DND-41 (cell line): Measurements from ENCODE around the gene SLC5A6.

ENCODE experiments used
- ATAC-seq: fragments of 200-7000 bp; cut with Tn5 transposase; 3 replicates; pipeline ENCODE4 v1.9.1; 2021; ENCODE audit warnings: low read depth; ENCODE audit not compliant: insufficient read depth
- DNase-seq: peaks from one replicate; pipeline ENCODE4 v3.0.0-alpha.2; 2020
- H2AFZ ChIP-seq: 2 replicates; pipeline ENCODE4 v1.6.0; 2012; ENCODE audit warnings: low read depth, low read length
- H3K27ac ChIP-seq: 2 replicates; pipeline ENCODE4 v1.5.1; 2012; ENCODE audit warnings: low read length, inconsistent platforms
- H3K27me3 ChIP-seq: fragments of 200-600 bp; sonication (generic); 2 replicates; pipeline ENCODE4 v1.6.0; 2012; ENCODE audit warnings: low read length, mild to moderate bottlenecking, inconsistent platforms; ENCODE audit not compliant: insufficient read depth, poor library complexity
- H3K36me3 ChIP-seq: 2 replicates; pipeline ENCODE4 v1.5.1; 2012; ENCODE audit warnings: low read length, inconsistent platforms; ENCODE audit not compliant: insufficient read depth
- H3K4me1 ChIP-seq: 2 replicates; pipeline ENCODE4 v1.5.1; 2012; ENCODE audit warnings: mild to moderate bottlenecking, low read length; ENCODE audit not compliant: insufficient read depth
- H3K4me2 ChIP-seq: 2 replicates; pipeline ENCODE4 v1.6.0; 2012; ENCODE audit warnings: mild to moderate bottlenecking, moderate library complexity, low read length, inconsistent platforms; ENCODE audit not compliant: insufficient read depth
- H3K4me3 ChIP-seq, 2 experiments: fragments of 200-600 bp in 1 of 2; shearing (Covaris generic) in 1 of 2; 2 replicates each; pipeline ENCODE4 v1.5.1; 2012 to 2016; ENCODE audit warnings: inconsistent platforms in 2 of 2, low read length in 2 of 2, mild to moderate bottlenecking in 2 of 2, low read depth in 1 of 2, moderate library complexity in 1 of 2
- H3K79me2 ChIP-seq: 2 replicates; pipeline ENCODE4 v1.6.0; 2012; ENCODE audit warnings: low read length, inconsistent platforms; ENCODE audit not compliant: insufficient read depth
- H3K9ac ChIP-seq: 2 replicates; pipeline ENCODE4 v1.6.0; 2012; ENCODE audit warnings: low read depth, mild to moderate bottlenecking, inconsistent platforms, low read length, moderate library complexity
- H3K9me3 ChIP-seq: 2 replicates; pipeline ENCODE4 v1.5.1; 2012; ENCODE audit warnings: low read length, moderate library complexity, mild to moderate bottlenecking, inconsistent platforms; ENCODE audit not compliant: insufficient read depth, severe bottlenecking
- H4K20me1 ChIP-seq: 2 replicates; pipeline ENCODE4 v1.6.0; 2012; ENCODE audit warnings: low read length; ENCODE audit not compliant: insufficient read depth
- EZH2 ChIP-seq: IDR thresholded peaks from 3 replicates; pipeline ENCODE4 v1.6.1; 2012; ENCODE audit warnings: borderline replicate concordance, low read depth, mild to moderate bottlenecking, moderate library complexity, low read length, inconsistent platforms; ENCODE audit not compliant: severe bottlenecking
- TF ChIP-seq, protein P1 (sequence below): IDR thresholded peaks from 2 replicates; pipeline ENCODE4 v1.5.1; 2012; ENCODE audit warnings: borderline replicate concordance, low read length, moderate library complexity, mild to moderate bottlenecking; ENCODE audit not compliant: poor library complexity, severe bottlenecking; ENCODE audit errors: extremely low read depth

Gene SLC5A6

DNA sequence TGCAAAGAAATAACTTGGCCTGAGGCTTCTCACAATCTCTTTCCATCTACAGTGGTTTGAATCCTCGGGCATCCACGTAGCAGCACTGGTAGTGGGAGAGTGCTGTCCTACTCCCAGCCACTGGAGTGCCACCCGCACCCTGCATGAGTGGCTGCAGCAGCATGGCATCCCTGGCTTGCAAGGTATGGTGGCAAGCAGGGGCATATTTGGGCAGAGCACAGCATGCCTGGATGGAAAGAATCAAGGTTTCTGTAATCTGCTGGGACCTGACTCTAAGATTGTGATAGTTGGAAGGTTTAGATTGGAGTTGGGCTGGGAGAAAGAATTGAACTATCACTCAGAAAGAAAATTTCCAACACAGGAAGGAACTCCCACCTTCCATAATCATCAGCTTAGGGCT is 9.1 kb upstream of the SLC5A6 start:
- peaks cover 26% of the 10 kb centered on the region for H3K4me1 ChIP-seq
- no peak for DNase-seq
- TF ChIP-seq EZH2 = no peak
- TF ChIP-seq, protein P1, sequence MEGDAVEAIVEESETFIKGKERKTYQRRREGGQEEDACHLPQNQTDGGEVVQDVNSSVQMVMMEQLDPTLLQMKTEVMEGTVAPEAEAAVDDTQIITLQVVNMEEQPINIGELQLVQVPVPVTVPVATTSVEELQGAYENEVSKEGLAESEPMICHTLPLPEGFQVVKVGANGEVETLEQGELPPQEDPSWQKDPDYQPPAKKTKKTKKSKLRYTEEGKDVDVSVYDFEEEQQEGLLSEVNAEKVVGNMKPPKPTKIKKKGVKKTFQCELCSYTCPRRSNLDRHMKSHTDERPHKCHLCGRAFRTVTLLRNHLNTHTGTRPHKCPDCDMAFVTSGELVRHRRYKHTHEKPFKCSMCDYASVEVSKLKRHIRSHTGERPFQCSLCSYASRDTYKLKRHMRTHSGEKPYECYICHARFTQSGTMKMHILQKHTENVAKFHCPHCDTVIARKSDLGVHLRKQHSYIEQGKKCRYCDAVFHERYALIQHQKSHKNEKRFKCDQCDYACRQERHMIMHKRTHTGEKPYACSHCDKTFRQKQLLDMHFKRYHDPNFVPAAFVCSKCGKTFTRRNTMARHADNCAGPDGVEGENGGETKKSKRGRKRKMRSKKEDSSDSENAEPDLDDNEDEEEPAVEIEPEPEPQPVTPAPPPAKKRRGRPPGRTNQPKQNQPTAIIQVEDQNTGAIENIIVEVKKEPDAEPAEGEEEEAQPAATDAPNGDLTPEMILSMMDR = no peak
- no peak for ATAC-seq
- no peak overlapping the region for H3K27ac ChIP-seq
- H3K27me3 ChIP-seq = no peaks in the 10 kb centered on the region
- peaks cover 84% of the 10 kb centered on the region for H3K36me3 ChIP-seq
- peaks cover 50% of the 10 kb centered on the region for H3K79me2 ChIP-seq
- H4K20me1 ChIP-seq = peaks cover 2% of the 10 kb centered on the region; the same call in 1 of the 2 replicates
- H2AFZ ChIP-seq = no peak overlapping the region
- H3K9me3 ChIP-seq = no peaks in the 10 kb centered on the region
- H3K4me2 ChIP-seq = no peak overlapping the region
- no peak overlapping the region for H3K4me3 ChIP-seq
- H3K9ac ChIP-seq = no peak overlapping the region

DNA sequence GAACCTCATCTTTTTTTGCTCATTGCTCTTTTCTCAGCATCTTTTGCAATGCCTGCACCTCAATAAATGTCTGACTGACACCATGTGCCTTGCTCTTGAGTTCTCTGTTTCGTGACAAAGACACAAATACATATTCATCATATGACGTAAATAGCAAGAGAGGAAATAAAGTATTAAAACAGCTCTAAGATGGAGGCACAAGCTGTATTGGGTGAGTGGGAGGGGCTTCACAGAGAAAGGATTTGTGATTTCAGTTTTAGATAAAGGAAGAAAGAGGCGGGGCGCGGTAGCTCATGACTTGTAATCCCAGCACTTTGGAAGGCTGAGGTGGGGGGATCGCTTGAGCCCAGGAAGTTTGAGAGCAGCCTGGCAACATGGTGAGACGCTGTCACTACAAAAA is 8.0 kb upstream of the SLC5A6 start:
- TF ChIP-seq EZH2 = no peak
- TF ChIP-seq, protein P1 = no peak
- Histone ChIP-seq H3K4me2 (no peak overlapping the region), H3K9me3 (no peaks in the 10 kb centered on the region), H2AFZ (no peak overlapping the region), H3K9ac (no peak overlapping the region), H3K79me2 (peaks cover 50% of the 10 kb centered on the region), H3K4me1 (peaks cover 31% of the 10 kb centered on the region), H4K20me1 (peaks cover 2% of the 10 kb centered on the region; the same call in 1 of the 2 replicates), H3K27ac (no peak overlapping the region), H3K27me3 (no peaks in the 10 kb centered on the region), H3K36me3 (peaks cover 78% of the 10 kb centered on the region), H3K4me3 (no peak overlapping the region)
- DNase-seq (no peak), ATAC-seq (no peak)

DNA sequence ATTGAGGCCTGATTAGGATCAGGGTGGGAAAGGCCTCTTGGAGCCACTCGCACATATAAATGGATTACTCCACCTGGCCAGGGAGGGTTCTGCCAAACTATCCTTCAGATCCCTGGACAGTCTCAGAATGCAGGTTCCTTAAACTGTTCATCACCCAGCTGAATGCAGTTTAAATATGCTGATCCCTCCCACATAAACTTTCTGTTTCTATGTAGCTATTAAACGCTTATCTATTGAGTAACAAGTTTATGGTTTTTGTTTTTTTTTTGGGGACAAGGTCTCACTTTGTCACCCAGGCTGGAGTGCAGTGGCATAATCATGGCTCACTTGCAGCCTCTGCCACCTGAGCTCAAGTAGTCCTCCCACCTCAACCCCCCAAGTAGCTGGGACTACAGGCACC is 7.0 kb upstream of the SLC5A6 start:
- H3K9ac ChIP-seq = peak overlapping the region; percentile 95; the same call in 1 of the 2 replicates
- no peaks in the 10 kb centered on the region for H3K27me3 ChIP-seq
- ATAC-seq = no peak
- peak overlapping the region in 1 of 2 experiments; percentile 92; a peak in 1 of 4 replicates for H3K4me3 ChIP-seq
- no peak overlapping the region for H2AFZ ChIP-seq
- no peaks in the 10 kb centered on the region; the same call in 1 of the 2 replicates for H4K20me1 ChIP-seq
- H3K4me1 ChIP-seq = peaks cover 31% of the 10 kb centered on the region
- H3K9me3 ChIP-seq = no peaks in the 10 kb centered on the region
- H3K36me3 ChIP-seq = peaks cover 73% of the 10 kb centered on the region
- H3K79me2 ChIP-seq = peaks cover 52% of the 10 kb centered on the region
- peak overlapping the region; percentile 71 for H3K4me2 ChIP-seq
- TF ChIP-seq EZH2 = no peak
- TF ChIP-seq, protein P1 = no peak
- no peak for DNase-seq
- H3K27ac ChIP-seq = no peak overlapping the region
